HCT116 (cell line): ENCODE data around the gene LRP1. TPM values are rescaled to one million over a fixed set of nuclear protein-coding genes. Genes with fewer than 3 reads are reported as not detected.

ENCODE experiments used
- ATAC-seq: fragments of 200-7000 bp; cut with Tn5 transposase; 2 replicates; pipeline ENCODE4 v1.9.1; 2020; ENCODE audit warnings: mild to moderate bottlenecking, moderate library complexity
- BruUV-seq: library from RNA; stranded (reverse); fragments of 400-500 nt; replicated peaks from 2 replicates; lab custom pipeline; 2021; lab: Mats Ljungman, UMichigan
- CTCF ChIA-PET: fragments of 300-600 bp; sonication (Branson Sonifier 250); formaldehyde crosslinking; loops from one replicate; lab custom pipeline; 2021; ENCODE audit warnings: antibody characterized with exemption; lab: Charles Lee
- POLR2A ChIA-PET: fragments of 300-600, 350-600 bp; sonication (Branson Sonifier 250); formaldehyde crosslinking; loops from one replicate; lab custom pipeline; 2021; ENCODE audit warnings: antibody characterized with exemption; lab: Charles Lee
- RAD21 ChIA-PET, 2 experiments: fragments of 300-600 bp; sonication (Branson Sonifier 250); formaldehyde crosslinking; loops; one replicate each; lab custom pipeline; 2023; ENCODE audit warnings: low total read pairs in 2 of 2; ENCODE audit not compliant: uncharacterized antibody in 2 of 2, unreplicated experiment in 2 of 2, low non-redundant PET in 1 of 2; lab: Charles Lee
- DNase-seq: peaks from one replicate; pipeline ENCODE4 v3.0.0-alpha.2; 2010; ENCODE audit warnings: low read depth, low spot score
- H2AFZ ChIP-seq: fragments of 200-600 bp; shearing (Covaris generic), sonication (generic); 2 replicates; pipeline ENCODE4 v1.6.1; 2017; ENCODE audit warnings: low read depth, mixed run types, mixed read lengths, antibody characterized with exemption, low read length; ENCODE audit not compliant: poor library complexity, severe bottlenecking
- H3K27ac ChIP-seq: 2 replicates; pipeline ENCODE4 v1.5.1; 2012; ENCODE audit warnings: low read depth, low read length
- H3K27me3 ChIP-seq: fragments of 200-600 bp; sonication (generic); 2 replicates; pipeline ENCODE4 v1.6.1; 2016; ENCODE audit warnings: mixed run types, low read length, mixed read lengths; ENCODE audit not compliant: insufficient read depth
- H3K36me3 ChIP-seq, 2 experiments: fragments of 200-500 bp in 1 of 2; fragments of 200-600 bp in 1 of 2; sonication (Bioruptor generic) in 1 of 2; sonication (generic) in 1 of 2; 2 replicates each; pipeline versions ENCODE4 v1.5.1 to v1.6.1; 2014 to 2016; ENCODE audit warnings: low read length in 2 of 2, inconsistent platforms in 1 of 2, mixed read lengths in 1 of 2, mixed run types in 1 of 2; ENCODE audit not compliant: insufficient read depth in 2 of 2, control insufficient read depth in 1 of 2
- H3K4me1 ChIP-seq, 2 experiments: fragments of 200-600 bp in 1 of 2; sonication (generic) in 1 of 2; 2 replicates each; pipeline versions ENCODE4 v1.5.1 to v1.6.1; 2012 to 2017; ENCODE audit warnings: low read length in 2 of 2, inconsistent platforms in 1 of 2, mild to moderate bottlenecking in 1 of 2, mixed read lengths in 1 of 2, mixed run types in 1 of 2, moderate library complexity in 1 of 2; ENCODE audit not compliant: insufficient read depth in 2 of 2, control insufficient read depth in 1 of 2
- H3K4me2 ChIP-seq: fragments of 200-600 bp; sonication (generic); 2 replicates; pipeline ENCODE4 v1.6.1; 2017; ENCODE audit warnings: mixed run types, low read length, mixed read lengths
- H3K4me3 ChIP-seq, 2 experiments: fragments of 200-600 bp in 1 of 2; sonication (generic) in 1 of 2; replicated peaks in 1 of 2; 2 replicates each; pipeline ENCODE4 v1.5.1; 2011 to 2016; ENCODE audit warnings: low read length in 2 of 2, control low read depth in 1 of 2, low read depth in 1 of 2, mild to moderate bottlenecking in 1 of 2, mixed read lengths in 1 of 2, mixed run types in 1 of 2
- H3K79me2 ChIP-seq: fragments of 200-600 bp; sonication (generic); 2 replicates; pipeline ENCODE4 v1.6.1; 2017; ENCODE audit warnings: mild to moderate bottlenecking, mixed run types, low read length, moderate library complexity, mixed read lengths; ENCODE audit not compliant: insufficient read depth
- H3K9ac ChIP-seq: fragments of 200-600 bp; sonication (generic); 2 replicates; pipeline ENCODE4 v1.6.1; 2016; ENCODE audit warnings: low read length, mixed read lengths
- H3K9me2 ChIP-seq: fragments of 200-600 bp; sonication (generic), shearing (Covaris generic); 2 replicates; pipeline ENCODE4 v1.6.1; 2017; ENCODE audit warnings: mixed run types, mild to moderate bottlenecking, moderate library complexity; ENCODE audit not compliant: insufficient read depth
- H3K9me3 ChIP-seq, 2 experiments: fragments of 200-500 bp in 1 of 2; fragments of 200-600 bp in 1 of 2; sonication (Bioruptor generic) in 1 of 2; sonication (generic) in 1 of 2; 2 replicates each; pipeline ENCODE4 v1.6.1; 2014 to 2017; ENCODE audit warnings: low read length in 2 of 2, mixed read lengths in 2 of 2, inconsistent platforms in 1 of 2, low read depth in 1 of 2, mild to moderate bottlenecking in 1 of 2, mixed run types in 1 of 2, moderate library complexity in 1 of 2; ENCODE audit not compliant: control insufficient read depth in 1 of 2, insufficient read depth in 1 of 2
- H4K20me1 ChIP-seq: fragments of 200-600 bp; sonication (generic), shearing (Covaris generic); 2 replicates; pipeline ENCODE4 v1.6.1; 2017; ENCODE audit warnings: mixed run types, mild to moderate bottlenecking, moderate library complexity; ENCODE audit not compliant: insufficient read depth
- CBX3 ChIP-seq: IDR thresholded peaks from 2 replicates; pipeline ENCODE4 v1.6.1; 2012; ENCODE audit warnings: low read depth
- EGR1 ChIP-seq: IDR thresholded peaks from 2 replicates; pipeline ENCODE4 v1.6.1; 2012; ENCODE audit warnings: low read depth
- ELF1 ChIP-seq: IDR thresholded peaks from 2 replicates; pipeline ENCODE4 v1.6.1; 2012; ENCODE audit warnings: low read depth, borderline replicate concordance
- EZH2 ChIP-seq: fragments of 200-600 bp; sonication (generic); IDR thresholded peaks from 2 replicates; pipeline ENCODE4 v1.6.1; 2017; ENCODE audit warnings: antibody characterized with exemption, mixed run types
- FOSL1 ChIP-seq: IDR thresholded peaks from 2 replicates; pipeline ENCODE4 v1.6.1; 2012; ENCODE audit warnings: low read depth
- JUND ChIP-seq: IDR thresholded peaks from 2 replicates; pipeline ENCODE4 v1.6.1; 2012
- POLR2A ChIP-seq: IDR thresholded peaks from 2 replicates; pipeline ENCODE4 v1.7.0; 2011; ENCODE audit warnings: borderline replicate concordance; ENCODE audit not compliant: insufficient read depth, insufficient read length; ENCODE audit errors: extremely low read depth
- RAD21 ChIP-seq: IDR thresholded peaks from 2 replicates; pipeline ENCODE4 v1.6.1; 2012; ENCODE audit warnings: low read depth, mild to moderate bottlenecking
- SIN3A ChIP-seq: IDR thresholded peaks from 2 replicates; pipeline ENCODE4 v1.6.1; 2012; ENCODE audit warnings: low read depth
- SP1 ChIP-seq: IDR thresholded peaks from 2 replicates; pipeline ENCODE4 v1.6.1; 2012; ENCODE audit warnings: low read depth
- YY1 ChIP-seq: IDR thresholded peaks from 2 replicates; pipeline ENCODE4 v1.6.1; 2011; ENCODE audit warnings: low read length, low read depth, moderate library complexity, mild to moderate bottlenecking; ENCODE audit not compliant: insufficient replicate concordance; ENCODE audit errors: extremely low read depth
- ZFX ChIP-seq: fragments of 450-650 bp; IDR thresholded peaks from 2 replicates; pipeline ENCODE4 v1.6.1; 2017
- ZNF274 ChIP-seq: fragments of 200-500 bp; sonication (Bioruptor generic); IDR thresholded peaks from 2 replicates; pipeline ENCODE4 v1.6.1; 2014; ENCODE audit warnings: mild to moderate bottlenecking, low read depth, low read length, inconsistent platforms
- intact Hi-C: fragments of 100-400 bp; cut with micrococcal nuclease; formaldehyde crosslinking; loops from 2 replicates; pipeline ENCODE4 v1.10.0; 2022
- total RNA-seq: library from RNA; stranded (reverse); gene quantifications from one replicate; pipeline ENCODE4 v1.2.1, GENCODE V29; 2021; ENCODE audit not compliant: unreplicated experiment
- TF ChIP-seq, protein P1 (sequence below), 3 experiments: fragments of 200-600 bp in 1 of 3; sonication (generic) in 1 of 3; IDR thresholded peaks in 2 of 3; conservative IDR thresholded peaks in 1 of 3; 2 replicates each; pipeline ENCODE4 v1.5.1; 2012 to 2017; ENCODE audit warnings: low read depth in 2 of 3, low read length in 2 of 3, antibody characterized with exemption in 1 of 3, borderline replicate concordance in 1 of 3, control low read depth in 1 of 3, mild to moderate bottlenecking in 1 of 3, mixed read lengths in 1 of 3, mixed run types in 1 of 3, moderate library complexity in 1 of 3; ENCODE audit not compliant: insufficient read depth in 1 of 3
- TF ChIP-seq, protein P2 (sequence below): IDR thresholded peaks from 2 replicates; pipeline ENCODE4 v1.6.1; 2012
- TF ChIP-seq, protein P3 (sequence below): IDR thresholded peaks from 2 replicates; pipeline ENCODE4 v1.6.1; 2011; ENCODE audit warnings: mild to moderate bottlenecking, low read length, moderate library complexity; ENCODE audit not compliant: insufficient replicate concordance; ENCODE audit errors: extremely low read depth
- TF ChIP-seq, protein P4 (sequence below): IDR thresholded peaks from 2 replicates; pipeline ENCODE4 v1.6.1; 2012
- TF ChIP-seq, protein P5 (sequence below): IDR thresholded peaks from 2 replicates; pipeline ENCODE4 v1.6.1; 2012; ENCODE audit warnings: low read depth

Gene LRP1
- total RNA-seq, 1 experiment from 2014 or later: 12.0 TPM

DNA sequence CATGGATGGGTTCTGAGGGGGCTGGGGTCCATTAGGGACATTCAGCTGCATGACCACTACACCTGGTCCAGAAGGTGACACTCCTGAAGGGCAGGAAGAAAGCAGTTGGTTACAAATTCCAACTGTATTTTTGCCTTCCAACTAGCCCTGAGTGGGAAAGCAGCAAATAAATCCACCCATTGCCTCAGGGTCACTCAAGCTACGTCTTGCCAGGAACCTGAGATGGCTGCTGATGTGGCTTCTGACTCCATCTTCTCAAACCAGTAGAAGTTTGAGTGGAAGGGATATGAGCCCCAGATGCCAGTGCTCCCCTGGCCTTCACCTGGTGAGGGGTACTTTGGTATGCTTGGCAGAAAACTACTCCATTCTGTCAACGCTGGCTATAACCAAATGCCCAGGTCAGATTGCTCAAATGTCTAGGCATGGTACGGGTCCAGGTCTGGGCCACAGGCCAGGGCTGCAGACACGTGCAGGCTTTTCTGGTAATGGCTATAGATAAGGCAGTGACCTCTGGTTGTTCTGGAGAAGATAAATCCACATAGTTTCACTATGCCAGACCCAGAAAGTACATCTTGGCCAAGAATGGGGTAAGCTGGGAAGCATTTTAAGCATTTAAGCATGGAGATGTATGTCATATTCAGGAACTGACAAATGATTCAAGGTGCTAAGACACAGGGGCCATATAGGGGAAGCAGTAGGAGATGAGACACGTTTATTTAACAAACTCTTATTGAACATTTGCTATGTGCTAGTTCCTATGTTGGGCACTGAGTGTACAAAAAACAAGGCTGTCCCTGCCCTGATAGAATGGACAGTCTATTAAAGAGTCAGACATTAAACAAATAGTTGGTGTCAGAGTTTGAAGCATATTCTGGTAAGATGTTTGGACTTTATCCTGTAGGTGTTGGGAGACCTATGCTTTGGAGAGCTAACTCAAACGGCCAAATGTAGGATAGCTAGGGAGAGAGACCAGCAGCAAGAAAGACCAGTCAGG, 131.0 kb downstream of the LRP1 start:
- Histone ChIP-seq H4K20me1 (no peaks in the 10 kb centered on the region), H2AFZ (no peak overlapping the region), H3K4me3 (no peak overlapping the region), H3K79me2 (no peaks in the 10 kb centered on the region), H3K9me3 (no peaks in the 10 kb centered on the region), H3K27ac (no peak overlapping the region), H3K27me3 (no peaks in the 10 kb centered on the region), H3K36me3 (peaks cover 5 to 6% of the 10 kb centered on the region in 2 experiments; a peak in 2 of 4 replicates), H3K9ac (no peak overlapping the region), H3K4me2 (no peak overlapping the region), H3K4me1 (peaks cover 3 to 4% of the 10 kb centered on the region in 2 experiments; a peak in 1 of 4 replicates), H3K9me2 (no peaks in the 10 kb centered on the region)
- BruUV-seq: no TSS peak
- intact Hi-C loops: no loop called here
- POLR2A ChIA-PET: no interaction called here
- CTCF ChIA-PET: no interaction called here
- no peak for DNase-seq
- RAD21 ChIA-PET: interaction anchor here in 1 of 2 experiments (0.6 kb wide), 1 partner anchor 16 kb away, joined by 5 read pairs; no protein-coding TSS in a partner anchor
- no peak for ATAC-seq
- TF ChIP-seq, protein P1, sequence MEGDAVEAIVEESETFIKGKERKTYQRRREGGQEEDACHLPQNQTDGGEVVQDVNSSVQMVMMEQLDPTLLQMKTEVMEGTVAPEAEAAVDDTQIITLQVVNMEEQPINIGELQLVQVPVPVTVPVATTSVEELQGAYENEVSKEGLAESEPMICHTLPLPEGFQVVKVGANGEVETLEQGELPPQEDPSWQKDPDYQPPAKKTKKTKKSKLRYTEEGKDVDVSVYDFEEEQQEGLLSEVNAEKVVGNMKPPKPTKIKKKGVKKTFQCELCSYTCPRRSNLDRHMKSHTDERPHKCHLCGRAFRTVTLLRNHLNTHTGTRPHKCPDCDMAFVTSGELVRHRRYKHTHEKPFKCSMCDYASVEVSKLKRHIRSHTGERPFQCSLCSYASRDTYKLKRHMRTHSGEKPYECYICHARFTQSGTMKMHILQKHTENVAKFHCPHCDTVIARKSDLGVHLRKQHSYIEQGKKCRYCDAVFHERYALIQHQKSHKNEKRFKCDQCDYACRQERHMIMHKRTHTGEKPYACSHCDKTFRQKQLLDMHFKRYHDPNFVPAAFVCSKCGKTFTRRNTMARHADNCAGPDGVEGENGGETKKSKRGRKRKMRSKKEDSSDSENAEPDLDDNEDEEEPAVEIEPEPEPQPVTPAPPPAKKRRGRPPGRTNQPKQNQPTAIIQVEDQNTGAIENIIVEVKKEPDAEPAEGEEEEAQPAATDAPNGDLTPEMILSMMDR (IDR thresholded peaks at IDR 0.05 in 2 of 3, conservative IDR thresholded peaks at IDR 0.05 in 1 of 3; ENCODE audit: borderline replicate concordance in 1 of 3, insufficient read depth in 1 of 3, low read depth in 2 of 3, low read length in 2 of 3): no peak
- no peak for TF ChIP-seq ZNF274
- TF ChIP-seq, protein P2, sequence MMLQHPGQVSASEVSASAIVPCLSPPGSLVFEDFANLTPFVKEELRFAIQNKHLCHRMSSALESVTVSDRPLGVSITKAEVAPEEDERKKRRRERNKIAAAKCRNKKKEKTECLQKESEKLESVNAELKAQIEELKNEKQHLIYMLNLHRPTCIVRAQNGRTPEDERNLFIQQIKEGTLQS: no peak
- TF ChIP-seq JUND: no peak
- no peak for TF ChIP-seq CBX3
- TF ChIP-seq POLR2A: no peak
- TF ChIP-seq, protein P3, sequence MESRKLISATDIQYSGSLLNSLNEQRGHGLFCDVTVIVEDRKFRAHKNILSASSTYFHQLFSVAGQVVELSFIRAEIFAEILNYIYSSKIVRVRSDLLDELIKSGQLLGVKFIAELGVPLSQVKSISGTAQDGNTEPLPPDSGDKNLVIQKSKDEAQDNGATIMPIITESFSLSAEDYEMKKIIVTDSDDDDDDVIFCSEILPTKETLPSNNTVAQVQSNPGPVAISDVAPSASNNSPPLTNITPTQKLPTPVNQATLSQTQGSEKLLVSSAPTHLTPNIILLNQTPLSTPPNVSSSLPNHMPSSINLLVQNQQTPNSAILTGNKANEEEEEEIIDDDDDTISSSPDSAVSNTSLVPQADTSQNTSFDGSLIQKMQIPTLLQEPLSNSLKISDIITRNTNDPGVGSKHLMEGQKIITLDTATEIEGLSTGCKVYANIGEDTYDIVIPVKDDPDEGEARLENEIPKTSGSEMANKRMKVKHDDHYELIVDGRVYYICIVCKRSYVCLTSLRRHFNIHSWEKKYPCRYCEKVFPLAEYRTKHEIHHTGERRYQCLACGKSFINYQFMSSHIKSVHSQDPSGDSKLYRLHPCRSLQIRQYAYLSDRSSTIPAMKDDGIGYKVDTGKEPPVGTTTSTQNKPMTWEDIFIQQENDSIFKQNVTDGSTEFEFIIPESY: no peak
- no peak for TF ChIP-seq RAD21
- no peak for TF ChIP-seq EGR1
- TF ChIP-seq SIN3A: no peak
- TF ChIP-seq, protein P4, sequence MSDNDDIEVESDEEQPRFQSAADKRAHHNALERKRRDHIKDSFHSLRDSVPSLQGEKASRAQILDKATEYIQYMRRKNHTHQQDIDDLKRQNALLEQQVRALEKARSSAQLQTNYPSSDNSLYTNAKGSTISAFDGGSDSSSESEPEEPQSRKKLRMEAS: no peak
- no peak for TF ChIP-seq SP1
- TF ChIP-seq, protein P5, sequence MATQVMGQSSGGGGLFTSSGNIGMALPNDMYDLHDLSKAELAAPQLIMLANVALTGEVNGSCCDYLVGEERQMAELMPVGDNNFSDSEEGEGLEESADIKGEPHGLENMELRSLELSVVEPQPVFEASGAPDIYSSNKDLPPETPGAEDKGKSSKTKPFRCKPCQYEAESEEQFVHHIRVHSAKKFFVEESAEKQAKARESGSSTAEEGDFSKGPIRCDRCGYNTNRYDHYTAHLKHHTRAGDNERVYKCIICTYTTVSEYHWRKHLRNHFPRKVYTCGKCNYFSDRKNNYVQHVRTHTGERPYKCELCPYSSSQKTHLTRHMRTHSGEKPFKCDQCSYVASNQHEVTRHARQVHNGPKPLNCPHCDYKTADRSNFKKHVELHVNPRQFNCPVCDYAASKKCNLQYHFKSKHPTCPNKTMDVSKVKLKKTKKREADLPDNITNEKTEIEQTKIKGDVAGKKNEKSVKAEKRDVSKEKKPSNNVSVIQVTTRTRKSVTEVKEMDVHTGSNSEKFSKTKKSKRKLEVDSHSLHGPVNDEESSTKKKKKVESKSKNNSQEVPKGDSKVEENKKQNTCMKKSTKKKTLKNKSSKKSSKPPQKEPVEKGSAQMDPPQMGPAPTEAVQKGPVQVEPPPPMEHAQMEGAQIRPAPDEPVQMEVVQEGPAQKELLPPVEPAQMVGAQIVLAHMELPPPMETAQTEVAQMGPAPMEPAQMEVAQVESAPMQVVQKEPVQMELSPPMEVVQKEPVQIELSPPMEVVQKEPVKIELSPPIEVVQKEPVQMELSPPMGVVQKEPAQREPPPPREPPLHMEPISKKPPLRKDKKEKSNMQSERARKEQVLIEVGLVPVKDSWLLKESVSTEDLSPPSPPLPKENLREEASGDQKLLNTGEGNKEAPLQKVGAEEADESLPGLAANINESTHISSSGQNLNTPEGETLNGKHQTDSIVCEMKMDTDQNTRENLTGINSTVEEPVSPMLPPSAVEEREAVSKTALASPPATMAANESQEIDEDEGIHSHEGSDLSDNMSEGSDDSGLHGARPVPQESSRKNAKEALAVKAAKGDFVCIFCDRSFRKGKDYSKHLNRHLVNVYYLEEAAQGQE: no peak
- no peak for TF ChIP-seq FOSL1
- TF ChIP-seq ZFX: no peak
- TF ChIP-seq YY1: no peak
- TF ChIP-seq ELF1: no peak
- TF ChIP-seq EZH2: no peak
